Common myeloid progenitor, CD34-positive (primary cell): ENCODE data around the gene TEX52.
A peak's percentile ranks its signal among the peaks of the same experiment; 100 is the strongest.
"Not testable (repeated sequence)": the region's sequence is repeated elsewhere in the genome, so short reads cannot be mapped to it uniquely, and the experiment has no call there.

Experiments used
- CTCF ChIA-PET: fragments of 350-600 bp; sonication (Branson Sonifier 250); formaldehyde crosslinking; loops from one replicate; lab custom pipeline; 2021; ENCODE audit warnings: antibody characterized with exemption; lab: Charles Lee
- POLR2A ChIA-PET: fragments of 350-600 bp; sonication (Branson Sonifier 250); formaldehyde crosslinking; loops from one replicate; lab custom pipeline; 2021; ENCODE audit warnings: antibody characterized with exemption; lab: Charles Lee
- DNase-seq, 3 donors: peaks; one replicate each; pipeline versions ENCODE4 v3.0.0 to v3.0.0-alpha.2; 2013
- H3K27ac ChIP-seq, 2 experiments: 1 replicate in 1 of 2; 2 replicates in 1 of 2; pipeline ENCODE4 v1.7.0; 2013; ENCODE audit warnings: inconsistent platforms in 2 of 2, low read length in 2 of 2, mild to moderate bottlenecking in 2 of 2, low read depth in 1 of 2, moderate library complexity in 1 of 2; ENCODE audit not compliant: severe bottlenecking in 2 of 2, insufficient read depth in 1 of 2, poor library complexity in 1 of 2
- H3K27me3 ChIP-seq, 5 experiments: replicated peaks in 2 of 5; 1 replicate in 3 of 5; 2 replicates in 2 of 5; pipeline versions ENCODE4 v1.6.1 to v1.7.0; 2013; ENCODE audit warnings: low read length in 4 of 5, mild to moderate bottlenecking in 2 of 5, moderate library complexity in 2 of 5, inconsistent platforms in 1 of 5; ENCODE audit not compliant: insufficient read depth in 5 of 5, control insufficient read depth in 4 of 5
- H3K36me3 ChIP-seq, 4 experiments: 1 replicate in 2 of 4; 2 replicates in 2 of 4; pipeline versions ENCODE4 v1.6.1 to v1.7.0; 2013; ENCODE audit warnings: low read length in 3 of 4, control low read depth in 1 of 4, mild to moderate bottlenecking in 1 of 4; ENCODE audit not compliant: control insufficient read depth in 4 of 4, insufficient read depth in 4 of 4
- H3K4me1 ChIP-seq, 4 experiments: 1 replicate in 3 of 4; 2 replicates in 1 of 4; pipeline versions ENCODE4 v1.6.1 to v1.7.1; 2013; ENCODE audit warnings: low read length in 3 of 4, mild to moderate bottlenecking in 3 of 4, control low read depth in 1 of 4, inconsistent platforms in 1 of 4, moderate library complexity in 1 of 4; ENCODE audit not compliant: control insufficient read depth in 4 of 4, insufficient read depth in 4 of 4; ENCODE audit errors: control extremely low read depth in 1 of 4
- H3K4me3 ChIP-seq, 7 experiments: 1 replicate in 4 of 7; 2 replicates in 3 of 7; pipeline versions ENCODE4 v1.5.1 to v1.7.0; 2013; ENCODE audit warnings: mild to moderate bottlenecking in 7 of 7, low read length in 6 of 7, moderate library complexity in 6 of 7, inconsistent platforms in 2 of 7, low read depth in 2 of 7, control low read depth in 1 of 7; ENCODE audit not compliant: insufficient read depth in 4 of 7, control insufficient read depth in 1 of 7; ENCODE audit errors: extremely low read depth in 1 of 7
- H3K9me3 ChIP-seq, 5 experiments: 1 replicate in 4 of 5; 2 replicates in 1 of 5; pipeline versions ENCODE4 v1.6.1 to v1.7.1; 2013; ENCODE audit warnings: low read length in 4 of 5, mild to moderate bottlenecking in 2 of 5, inconsistent platforms in 1 of 5, low read depth in 1 of 5, moderate library complexity in 1 of 5; ENCODE audit not compliant: control insufficient read depth in 4 of 5, insufficient read depth in 2 of 5; ENCODE audit errors: control extremely low read depth in 1 of 5
- WGBS: methylation state at CpG from one replicate; pipeline ENCODE4 v1.1.5; 2013; ENCODE audit not compliant: insufficient coverage; 5-methylcytosine and 5-hydroxymethylcytosine counted together

TEX52 gene

DNA sequence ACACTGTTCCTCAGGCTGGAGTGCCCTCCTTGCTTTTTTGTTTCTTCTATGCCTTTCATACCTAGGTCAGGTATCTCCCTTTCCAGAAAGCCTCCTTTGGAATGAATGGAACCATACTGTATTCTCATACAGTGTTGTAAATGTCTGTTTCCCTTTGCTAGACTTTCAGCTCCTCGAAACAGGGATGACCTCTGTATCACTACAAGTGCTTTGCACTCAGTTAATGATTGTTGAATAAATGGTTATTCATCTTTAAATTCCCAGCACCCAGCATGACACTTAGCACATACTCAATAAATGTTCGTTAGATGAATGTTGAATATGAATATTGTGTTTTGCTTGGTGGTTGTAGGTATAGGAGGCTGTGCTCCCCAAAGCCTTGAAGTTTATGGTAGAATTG lies 28.0 kb upstream of the TEX52 start:
- WGBS, result no CpG with 5 or more reads among the region's 2 CpGs

GRCh38 chr12:2879853-2880252 lies 23.0 kb upstream of the TEX52 start:
- no peak overlapping the region for H3K27ac ChIP-seq
- peaks cover 0 to 10% (median 3%) of the 10 kb centered on the region in 4 experiments for H3K36me3 ChIP-seq
- ChIA-PET POLR2A (interaction anchor here (1.2 kb wide), 1 partner anchor 11 kb away, joined by 3 read pairs; the partner anchor contains the start of gene TULP3), CTCF (interaction anchor here (2.1 kb wide), 1 partner anchor 25 kb away, joined by 7 read pairs; no protein-coding TSS in a partner anchor)
- H3K4me1 ChIP-seq, result peaks cover 12 to 22% (median 19%) of the 10 kb centered on the region in 4 experiments
- WGBS, result 100% methylated on average over 1 of the region's 3 CpGs
- H3K27me3 ChIP-seq, result no peaks in the 10 kb centered on the region
- no peak for DNase-seq
- H3K4me3 ChIP-seq, result no peak overlapping the region
- H3K9me3 ChIP-seq, result no peaks in the 10 kb centered on the region

More for the DNA sequence above, 28.0 kb upstream of the TEX52 start:
- ChIA-PET CTCF (interaction anchor here (1.5 to 2.5 kb wide), 3 partner anchors 21 to 60 kb away, joined by 3 to 10 read pairs (median 3); no protein-coding TSS in a partner anchor), POLR2A (no interaction called here)
- peaks cover 0 to 6% (median 0%) of the 10 kb centered on the region in 4 experiments for H3K4me1 ChIP-seq
- H3K4me3 ChIP-seq, result no peak overlapping the region
- H3K9me3 ChIP-seq, result no peaks in the 10 kb centered on the region
- H3K36me3 ChIP-seq, result peaks cover 0 to 33% (median 15%) of the 10 kb centered on the region in 4 experiments
- no peak for DNase-seq
- H3K27me3 ChIP-seq, result no peaks in the 10 kb centered on the region
- H3K27ac ChIP-seq, result no peak overlapping the region

DNA sequence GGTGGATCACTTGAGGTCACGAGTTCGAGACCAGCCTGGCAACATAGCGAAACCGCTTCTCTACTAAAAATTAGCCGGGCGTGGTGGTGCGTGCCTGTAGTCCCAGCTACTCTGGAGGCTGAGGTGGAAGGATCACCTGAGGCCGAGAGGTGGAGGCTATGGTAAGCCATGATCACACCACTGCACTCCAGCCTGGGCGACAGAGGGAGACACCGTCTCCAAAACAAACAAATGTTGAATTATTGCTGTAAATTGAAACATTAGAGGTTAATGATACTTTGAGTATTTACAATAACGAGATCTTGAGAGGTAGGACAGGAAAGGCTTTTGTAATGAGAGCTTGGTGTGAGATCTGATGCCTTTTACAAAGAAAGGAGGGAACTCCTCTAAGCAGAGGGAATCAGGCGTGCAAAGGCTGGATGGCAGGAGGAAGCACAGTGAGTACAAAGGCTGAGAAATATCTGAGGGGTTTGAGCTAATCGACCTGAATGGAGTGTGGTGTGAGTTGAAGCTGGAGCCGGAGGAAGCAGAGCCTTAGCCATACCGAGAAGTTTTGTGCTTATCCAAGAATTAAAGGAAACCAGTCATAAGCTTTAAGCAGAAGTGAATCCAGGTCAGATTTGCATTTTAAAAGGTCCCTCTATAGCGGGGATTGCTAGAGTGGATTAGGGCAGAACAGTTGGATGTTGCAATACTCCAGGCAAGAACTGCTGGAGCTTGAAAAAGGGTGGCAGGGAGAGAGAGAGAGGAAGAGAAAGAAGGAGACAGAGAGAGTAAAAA lies 21.3 kb upstream of the TEX52 start:
- DNase-seq, result peak in 2 of 3 donors; percentile 36
- Histone ChIP-seq H3K36me3 (peaks cover 0 to 25% (median 7%) of the 10 kb centered on the region in 4 experiments), H3K9me3 (no peaks in the 10 kb centered on the region), H3K4me3 (peak overlapping the region; percentile 84 to 99 (median 96)), H3K4me1 (peaks cover 12 to 20% (median 18%) of the 10 kb centered on the region in 4 experiments), H3K27ac (peak overlapping the region; percentile 85 to 95), H3K27me3 (no peaks in the 10 kb centered on the region)
- 63% methylated on average over 15 of the region's 16 CpGs for WGBS
- ChIA-PET POLR2A (interaction anchor here (0.5 to 2.2 kb wide), 2 partner anchors 11 to 12 kb away, joined by 5 to 7 read pairs; partner anchors contain the start of gene TULP3), CTCF (interaction anchor here (0.9 to 1.0 kb wide), 2 partner anchors 9 to 13 kb away, joined by 3 to 5 read pairs; no protein-coding TSS in a partner anchor)

- CTCF ChIA-PET, result no interaction called here
- Histone ChIP-seq H3K27ac (peak within 1 kb of the TSS; percentile 85 to 95), H3K27me3 (no peaks in the 10 kb centered on the region), H3K4me1 (peaks cover 12 to 20% (median 18%) of the 10 kb centered on the region in 4 experiments), H3K9me3 (no peaks in the 10 kb centered on the region), H3K36me3 (peaks cover 2 to 32% (median 7%) of the 10 kb centered on the region in 4 experiments), H3K4me3 (peak within 1 kb of the TSS; percentile 84 to 99 (median 96))
- DNase-seq, result peak; percentile 81 to 91 (median 90)
- POLR2A ChIA-PET, result interaction anchor here (0.5 to 2.2 kb wide), 3 partner anchors 10 to 15 kb away, joined by 5 to 7 read pairs (median 6); partner anchors contain the start of gene TULP3
- under 1% methylated on average over 69 of the region's 70 CpGs for WGBS
Measured at GRCh38 chr12:2877047-2877952, 20.5 kb upstream of the TEX52 start, which contains the start of the genes FOXM1 and RHNO1. FOXM1 (minus strand) TSS chr12:2877174; CDS start chr12:2874478, 2,696 bp downstream. RHNO1 (plus strand) TSS chr12:2877223; CDS start chr12:2885367, 8,144 bp downstream.

GRCh38 chr12:2876431-2877046 lies 19.7 kb upstream of the TEX52 start:
- ChIA-PET CTCF (no interaction called here), POLR2A (interaction anchor here (0.5 to 2.2 kb wide), 4 partner anchors 14 to 185 kb away, joined by 3 to 7 read pairs (median 4); partner anchors contain the start of gene TULP3)
- H3K36me3 ChIP-seq, result peaks cover 2 to 37% (median 10%) of the 10 kb centered on the region in 4 experiments
- WGBS, result 2% methylated on average over 33 of the region's 38 CpGs
- H3K27me3 ChIP-seq, result no peaks in the 10 kb centered on the region
- peak overlapping the region; percentile 78 to 99 (median 96) for H3K4me3 ChIP-seq
- H3K4me1 ChIP-seq, result peaks cover 12 to 20% (median 18%) of the 10 kb centered on the region in 4 experiments
- no peaks in the 10 kb centered on the region for H3K9me3 ChIP-seq
- DNase-seq, result peak in 2 of 3 donors; percentile 17 to 24
- peak overlapping the region; percentile 85 to 95 for H3K27ac ChIP-seq

- POLR2A ChIA-PET, H3K4me1 ChIP-seq, H3K27ac ChIP-seq, H3K4me3 ChIP-seq, H3K27me3 ChIP-seq, H3K9me3 ChIP-seq, DNase-seq: not testable (repeated sequence)
- peaks cover 17 to 74% (median 45%) of the 10 kb centered on the region in 4 experiments for H3K36me3 ChIP-seq
- 92% methylated on average over 4 of the region's 9 CpGs for WGBS
- CTCF ChIA-PET, result interaction anchor here (0.9 to 1.6 kb wide), 4 partner anchors 15 to 30 kb away, joined by 3 to 5 read pairs (median 4); no protein-coding TSS in a partner anchor
Measured at GRCh38 chr12:2868986-2869632, 12.3 kb upstream of the TEX52 start.
